ENCODE data around the gene DPH1.
"Not testable (repeated sequence)": the region's sequence is repeated elsewhere in the genome, so short reads cannot be mapped to it uniquely, and the experiment has no call there.

The DPH1 gene

GRCh38 chr17:2009737-2010136 lies 20.2 kb upstream of the DPH1 start:
- DNase-seq (ENCODE audit: extremely low read depth, low read depth), result no peak
- no peak overlapping the region for H3K4me3 ChIP-seq (replicated peaks; ENCODE audit: low read depth, low read length)
- TF ChIP-seq CTCF (IDR thresholded peaks at IDR 0.05; ENCODE audit: low read depth, low read length, missing control alignments), result no peak

- DNase-seq (ENCODE audit: extremely low read depth, low read depth), result no peak
- H3K4me3 ChIP-seq (replicated peaks; ENCODE audit: low read depth, low read length), result peak overlapping the region; percentile 10; the same call in 1 of the 2 replicates
- no peak for TF ChIP-seq CTCF (IDR thresholded peaks at IDR 0.05; ENCODE audit: low read depth, low read length, missing control alignments)
These were observed 18.3 kb upstream of the DPH1 start for GRCh38 chr17:2011411-2012371.

GRCh38 chr17:2012499-2012898 lies 17.5 kb upstream of the DPH1 start:
- TF ChIP-seq CTCF (IDR thresholded peaks at IDR 0.05; ENCODE audit: low read depth, low read length, missing control alignments), result no peak
- H3K4me3 ChIP-seq (replicated peaks; ENCODE audit: low read depth, low read length), result no peak overlapping the region
- no peak for DNase-seq (ENCODE audit: extremely low read depth, low read depth)

- DNase-seq (ENCODE audit: extremely low read depth, low read depth); H3K4me3 ChIP-seq (replicated peaks; ENCODE audit: low read depth, low read length): not testable (repeated sequence)
These were observed 16.5 kb upstream of the DPH1 start for GRCh38 chr17:2013220-2013993.

GRCh38 chr17:2013994-2014317 lies 16.0 kb upstream of the DPH1 start:
- no peak for DNase-seq (ENCODE audit: extremely low read depth, low read depth)
- TF ChIP-seq CTCF (IDR thresholded peaks at IDR 0.05; ENCODE audit: low read depth, low read length, missing control alignments), result no peak
- no peak overlapping the region for H3K4me3 ChIP-seq (replicated peaks; ENCODE audit: low read depth, low read length)

- H3K4me3 ChIP-seq (replicated peaks; ENCODE audit: low read depth, low read length), result no peak overlapping the region
- no peak for DNase-seq (ENCODE audit: extremely low read depth, low read depth)
- TF ChIP-seq CTCF (IDR thresholded peaks at IDR 0.05; ENCODE audit: low read depth, low read length, missing control alignments), result no peak
These were observed 14.6 kb upstream of the DPH1 start for GRCh38 chr17:2015314-2015713.

- no peak for DNase-seq (ENCODE audit: extremely low read depth, low read depth)
- no peak for TF ChIP-seq CTCF (IDR thresholded peaks at IDR 0.05; ENCODE audit: low read depth, low read length, missing control alignments)
- no peak overlapping the region for H3K4me3 ChIP-seq (replicated peaks; ENCODE audit: low read depth, low read length)
These were observed 13.5 kb upstream of the DPH1 start for GRCh38 chr17:2016494-2016893.
